ENCODE results near the gene RENBP. TPM values are rescaled to one million over a fixed set of nuclear protein-coding genes. Genes with fewer than 3 reads are reported as not detected.

RENBP gene
- total and polyA plus RNA-seq, 9 of the 15 experiments (the other 6 are each of a cell fraction or from before 2014, with no cell fraction given), result 0.07 to 14.8 (median 10.6) TPM; not detected in 1

GRCh38 chrX:153897899-153898298 is 46.5 kb downstream of the RENBP start (continued):
- TF ChIP-seq RUNX1 (IDR thresholded peaks at IDR 0.05; ENCODE audit: low read depth), result 0 out of 2 replicates have a peak, but pooled peaks have one; percentile 33
- TF ChIP-seq NCOA1 (IDR thresholded peaks at IDR 0.05; ENCODE audit: low read depth), result peak; percentile 81
- TF ChIP-seq SMARCC2 (IDR thresholded peaks at IDR 0.05; ENCODE audit: low read depth), result peak; percentile 92
- TF ChIP-seq ZNF12 (CRISPR knock-in tag; IDR thresholded peaks at IDR 0.05), result no peak
- TF ChIP-seq CXXC5 (CRISPR knock-in tag; IDR thresholded peaks at IDR 0.05), result peak; percentile 60
- TF ChIP-seq GABPB1 (CRISPR knock-in tag; IDR thresholded peaks at IDR 0.05), result no peak
- TF ChIP-seq RB1 (IDR thresholded peaks at IDR 0.05; ENCODE audit: low read depth), result 0 out of 2 replicates have a peak, but pooled peaks have one; percentile 31
- peak; percentile 43 for TF ChIP-seq BRD9 (IDR thresholded peaks at IDR 0.05; ENCODE audit: low read depth, partially characterized antibody)
- TF ChIP-seq XRCC3 (IDR thresholded peaks at IDR 0.05), result no peak
- no peak for TF ChIP-seq MED1 (CRISPR knock-in tag; IDR thresholded peaks at IDR 0.05; ENCODE audit: borderline replicate concordance)
- peak; percentile 76; the same call in 1 of the 2 replicates for TF ChIP-seq MYNN (IDR thresholded peaks at IDR 0.05)
- TF ChIP-seq MYNN (CRISPR knock-in tag; IDR thresholded peaks at IDR 0.05), result no peak
- TF ChIP-seq NCOR1 (IDR thresholded peaks at IDR 0.05), result peak; percentile 99
- TF ChIP-seq HNRNPL (IDR thresholded peaks at IDR 0.05; ENCODE audit: low read depth, low read length), result no peak
- TF ChIP-seq ZC3H4 (CRISPR knock-in tag; IDR thresholded peaks at IDR 0.05; ENCODE audit: borderline replicate concordance), result no peak
- peak; percentile 99 for TF ChIP-seq CBFA2T2 (conservative IDR thresholded peaks at IDR 0.05)
- TF ChIP-seq FOSL1 (tag; conservative IDR thresholded peaks at IDR 0.05), result peak; percentile 63
- no peak for TF ChIP-seq ETV1 (tag; conservative IDR thresholded peaks at IDR 0.05; ENCODE audit: low read depth)
- peak; percentile 63 for TF ChIP-seq ADNP (tag; IDR thresholded peaks at IDR 0.05)
- TF ChIP-seq MEIS2 (IDR thresholded peaks at IDR 0.05; ENCODE audit: partially characterized antibody), result peak; percentile 95
- TF ChIP-seq ETS2 (tag; IDR thresholded peaks at IDR 0.05; ENCODE audit: borderline replicate concordance, poor library complexity, severe bottlenecking), result no peak
- TF ChIP-seq ZNF41 (CRISPR knock-in tag; conservative IDR thresholded peaks at IDR 0.05), result no peak
- TF ChIP-seq SAFB2 (IDR thresholded peaks at IDR 0.05; ENCODE audit: borderline replicate concordance, low read depth, low read length, severe bottlenecking), result no peak
- peak in 1 of 2 experiments; percentile 29; a peak in 1 of 4 replicates for TF ChIP-seq FOXA3 (CRISPR knock-in tag; conservative IDR thresholded peaks at IDR 0.05 in 1 of 2, IDR thresholded peaks at IDR 0.05 in 1 of 2)
- no peak for TF ChIP-seq RBM22 (IDR thresholded peaks at IDR 0.05; ENCODE audit: low read depth, low read length, poor library complexity, severe bottlenecking)
- peak; percentile 74 to 83; a peak in 3 of 4 replicates for TF ChIP-seq FOXK2 (conservative IDR thresholded peaks at IDR 0.05 in 1 of 2, IDR thresholded peaks at IDR 0.05 in 1 of 2; ENCODE audit: low read depth in 2 of 2)
- TF ChIP-seq KAT2B (IDR thresholded peaks at IDR 0.05; ENCODE audit: low read depth, low read length), result no peak
- peak; percentile 83; the same call in 1 of the 2 replicates for TF ChIP-seq HEY1 (CRISPR knock-in tag; IDR thresholded peaks at IDR 0.05; ENCODE audit: borderline replicate concordance)
- no peak for TF ChIP-seq CLOCK (CRISPR knock-in tag; IDR thresholded peaks at IDR 0.05; ENCODE audit: borderline replicate concordance)
- peak; percentile 69; the same call in 1 of the 2 replicates for TF ChIP-seq SPI1 (IDR thresholded peaks at IDR 0.05; ENCODE audit: borderline replicate concordance, low read depth, low read length)
- TF ChIP-seq NR3C1 (CRISPR knock-in tag; IDR thresholded peaks at IDR 0.05), result no peak
